ENCODE measurements around the gene CDC42BPA. TPM values are rescaled to one million over a fixed set of nuclear protein-coding genes. Genes with fewer than 3 reads are reported as not detected.

CDC42BPA gene
- total RNA-seq, 2 experiments from 2014 or later = 0.32 to 0.89 TPM

- ChIA-PET CTCF (no interaction called here), POLR2A (no interaction called here)
- no peaks in the 10 kb centered on the region for H3K9me3 Mint-ChIP-seq (ENCODE audit: insufficient read depth)
- H3K27me3 Mint-ChIP-seq (ENCODE audit: low read depth) = no peaks in the 10 kb centered on the region
- H3K36me3 Mint-ChIP-seq (ENCODE audit: low read depth) = peaks cover 5% of the 10 kb centered on the region
- DNase-seq (no peak), ATAC-seq (no peak)
- H3K27ac Mint-ChIP-seq = no peak overlapping the region
- no peaks in the 10 kb centered on the region for H3K4me1 Mint-ChIP-seq (ENCODE audit: low read depth)
- no peak overlapping the region for H3K4me3 Mint-ChIP-seq
These were observed 345.4 kb downstream of the CDC42BPA start for GRCh38 chr1:226972931-226973330.

DNA sequence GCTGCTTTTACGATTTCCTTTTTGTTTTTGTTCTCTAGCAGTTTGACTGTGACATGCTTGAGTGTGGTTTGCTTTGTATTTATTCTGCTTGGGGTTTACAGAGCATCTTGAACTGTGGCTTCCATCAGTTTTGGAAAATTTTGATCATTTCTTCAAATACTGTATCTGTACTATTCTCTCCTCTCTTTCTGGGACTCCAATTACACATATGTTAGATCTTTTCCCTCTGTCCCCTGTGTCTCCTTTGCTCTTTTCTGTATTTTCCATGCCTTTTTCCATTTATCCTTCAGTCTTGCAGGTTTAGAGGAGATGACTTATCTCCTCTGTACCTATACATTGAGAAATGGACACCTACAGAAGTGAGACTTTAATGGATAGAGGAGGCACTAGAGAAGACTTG lies 346.5 kb downstream of the CDC42BPA start:
- Mint-ChIP-seq H3K4me1 (ENCODE audit: low read depth) (no peaks in the 10 kb centered on the region), H3K36me3 (ENCODE audit: low read depth) (peaks cover 5% of the 10 kb centered on the region), H3K27me3 (ENCODE audit: low read depth) (no peaks in the 10 kb centered on the region), H3K4me3 (no peak overlapping the region), H3K27ac (no peak overlapping the region), H3K9me3 (ENCODE audit: insufficient read depth) (no peaks in the 10 kb centered on the region)
- DNase-seq = no peak
- ATAC-seq = no peak
- CTCF ChIA-PET = no interaction called here
- POLR2A ChIA-PET = no interaction called here

DNA sequence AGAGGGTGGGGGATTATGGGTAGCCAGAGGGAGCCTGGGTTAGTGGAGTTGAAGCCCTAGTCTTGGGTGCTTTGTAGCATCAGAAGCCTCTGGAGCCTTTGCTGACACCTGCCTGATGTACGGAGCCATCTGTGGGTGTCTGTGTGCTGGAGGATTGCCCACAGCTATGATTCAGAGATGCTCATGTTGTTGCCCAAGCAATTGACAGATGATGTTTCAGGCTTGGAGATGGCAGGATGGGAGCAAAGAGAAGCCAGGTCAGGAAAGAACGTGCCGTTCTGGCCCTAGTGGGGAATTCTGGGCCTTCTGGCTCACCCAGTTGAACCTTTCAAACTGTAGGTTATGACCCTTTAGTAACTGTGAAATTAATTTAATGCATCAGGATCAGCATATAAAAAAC lies 350.6 kb downstream of the CDC42BPA start:
- H3K36me3 Mint-ChIP-seq (ENCODE audit: low read depth) = peaks cover 6% of the 10 kb centered on the region
- DNase-seq (no peak), ATAC-seq (no peak)
- H3K9me3 Mint-ChIP-seq (ENCODE audit: insufficient read depth) = no peaks in the 10 kb centered on the region
- no peak overlapping the region for H3K27ac Mint-ChIP-seq
- ChIA-PET CTCF (no interaction called here), POLR2A (no interaction called here)
- no peaks in the 10 kb centered on the region for H3K4me1 Mint-ChIP-seq (ENCODE audit: low read depth)
- no peak overlapping the region for H3K4me3 Mint-ChIP-seq
- H3K27me3 Mint-ChIP-seq (ENCODE audit: low read depth) = no peaks in the 10 kb centered on the region

DNA sequence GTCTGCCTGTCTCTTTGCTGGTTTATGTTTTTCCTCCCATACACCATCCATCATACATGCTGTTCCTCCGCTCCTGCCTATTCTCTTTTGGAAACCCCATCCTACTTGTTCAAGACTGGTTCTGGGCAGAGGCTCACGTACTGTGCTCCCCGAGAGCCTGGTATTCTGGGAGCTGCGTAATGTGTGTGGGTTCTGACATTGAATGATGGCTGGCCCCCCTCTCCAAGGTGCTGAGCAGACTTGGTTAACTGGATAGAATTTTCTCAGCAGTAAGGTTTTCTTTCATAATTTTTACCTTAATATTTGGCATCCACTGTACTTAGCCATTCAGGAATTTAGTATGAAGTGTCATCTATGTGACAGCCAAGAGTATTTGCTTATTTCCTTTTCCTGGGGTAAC lies 351.6 kb downstream of the CDC42BPA start:
- Mint-ChIP-seq H3K36me3 (ENCODE audit: low read depth) (peaks cover 4% of the 10 kb centered on the region), H3K9me3 (ENCODE audit: insufficient read depth) (no peaks in the 10 kb centered on the region), H3K27me3 (ENCODE audit: low read depth) (no peaks in the 10 kb centered on the region), H3K4me1 (ENCODE audit: low read depth) (no peaks in the 10 kb centered on the region), H3K27ac (no peak overlapping the region), H3K4me3 (no peak overlapping the region)
- ChIA-PET POLR2A (no interaction called here), CTCF (no interaction called here)
- ATAC-seq (no peak), DNase-seq (no peak)

DNA sequence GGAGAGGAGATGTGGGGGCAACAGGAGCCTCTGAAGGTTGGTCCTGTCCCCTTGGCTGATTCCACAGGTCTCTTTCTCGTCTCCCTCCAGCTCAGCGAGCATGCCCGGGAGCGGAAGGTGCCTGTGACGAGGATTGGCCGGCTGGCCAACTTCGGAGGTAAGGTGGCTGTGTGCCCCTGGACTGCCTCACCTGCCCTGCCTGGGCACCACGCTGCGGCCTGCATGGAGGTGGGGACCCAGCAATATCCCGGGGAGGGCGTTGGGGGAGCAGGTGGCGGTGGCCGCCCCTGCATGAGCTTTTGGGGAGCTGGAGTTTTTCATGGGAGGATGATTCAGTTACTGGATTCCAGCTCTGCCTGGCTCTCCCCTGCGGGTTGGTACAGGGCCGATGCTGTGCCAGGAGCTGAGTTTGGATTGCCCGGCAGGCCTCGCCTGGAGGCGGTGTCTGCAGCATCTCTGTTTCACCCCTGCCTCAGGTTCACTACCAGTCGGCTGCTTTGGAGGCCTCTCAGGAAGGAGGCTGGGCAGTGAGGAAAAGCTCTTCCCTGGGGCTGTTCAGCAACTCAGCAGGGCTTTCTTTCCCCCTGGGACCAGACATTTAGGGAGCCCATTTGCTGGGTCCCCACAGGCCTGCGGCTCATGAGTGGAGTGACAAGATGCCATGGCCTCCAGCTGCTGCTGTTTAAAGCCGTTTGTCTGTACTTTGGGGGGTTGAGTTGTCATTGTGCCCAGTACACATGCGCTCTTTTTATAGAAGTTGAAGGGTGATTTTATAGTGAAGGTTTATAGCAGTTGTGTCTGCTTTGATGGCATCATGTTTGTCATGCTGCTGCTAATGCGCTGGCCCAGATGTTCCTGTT lies 352.5 kb downstream of the CDC42BPA start:
- CTCF ChIA-PET = no interaction called here

DNA sequence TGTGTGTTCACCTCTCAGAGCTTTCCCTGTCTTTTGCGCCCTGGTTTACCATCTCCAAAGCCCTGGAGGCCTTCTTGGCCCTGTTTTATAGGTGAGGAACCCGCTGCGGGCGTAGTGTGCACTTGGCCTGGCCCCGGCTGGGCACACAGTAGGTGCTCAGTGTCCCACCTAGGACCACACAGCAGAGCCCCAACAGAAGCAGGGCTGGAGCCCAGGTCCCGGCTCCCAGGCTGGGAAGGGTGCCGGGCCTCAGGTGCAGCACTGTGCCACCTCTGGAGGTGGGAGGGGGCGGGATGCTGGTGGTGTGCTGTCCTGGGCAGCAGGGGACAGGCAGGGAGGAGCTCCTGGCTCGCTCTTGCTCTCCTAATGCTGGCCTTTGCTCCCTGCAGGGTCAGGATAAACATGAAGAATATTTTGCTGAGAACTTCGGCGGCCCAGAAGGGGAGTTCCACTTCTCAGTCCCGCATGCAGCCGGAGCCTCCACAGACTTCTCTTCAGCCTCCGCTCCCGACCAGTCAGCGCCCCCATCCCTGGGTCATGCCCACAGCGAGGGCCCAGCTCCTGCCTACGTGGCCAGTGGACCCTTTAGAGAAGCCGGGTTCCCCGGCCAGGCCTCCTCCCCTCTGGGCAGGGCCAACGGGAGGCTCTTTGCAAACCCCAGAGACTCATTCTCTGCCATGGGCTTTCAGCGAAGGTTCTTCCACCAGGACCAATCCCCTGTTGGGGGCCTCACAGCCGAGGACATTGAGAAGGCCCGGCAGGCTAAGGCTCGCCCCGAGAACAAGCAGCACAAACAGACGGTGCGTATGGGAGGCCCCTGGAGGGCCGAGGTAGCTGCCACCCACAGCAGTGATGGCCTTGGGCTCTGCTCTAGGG lies 353.4 kb downstream of the CDC42BPA start:
- Mint-ChIP-seq H3K9me3 (ENCODE audit: insufficient read depth) (no peaks in the 10 kb centered on the region), H3K27me3 (ENCODE audit: low read depth) (no peaks in the 10 kb centered on the region), H3K4me1 (ENCODE audit: low read depth) (no peaks in the 10 kb centered on the region), H3K4me3 (no peak overlapping the region), H3K36me3 (ENCODE audit: low read depth) (peaks cover 2% of the 10 kb centered on the region), H3K27ac (no peak overlapping the region)
- no peak for DNase-seq
- CTCF ChIA-PET = no interaction called here
- POLR2A ChIA-PET = no interaction called here
- ATAC-seq = no peak

More for the DNA sequence above, 352.5 kb downstream of the CDC42BPA start:
- Mint-ChIP-seq H3K36me3 (ENCODE audit: low read depth) (peaks cover 2% of the 10 kb centered on the region), H3K9me3 (ENCODE audit: insufficient read depth) (no peaks in the 10 kb centered on the region), H3K4me3 (no peak overlapping the region), H3K27me3 (ENCODE audit: low read depth) (no peaks in the 10 kb centered on the region), H3K27ac (no peak overlapping the region), H3K4me1 (ENCODE audit: low read depth) (no peaks in the 10 kb centered on the region)
- POLR2A ChIA-PET = no interaction called here
- DNase-seq (no peak), ATAC-seq (no peak)

DNA sequence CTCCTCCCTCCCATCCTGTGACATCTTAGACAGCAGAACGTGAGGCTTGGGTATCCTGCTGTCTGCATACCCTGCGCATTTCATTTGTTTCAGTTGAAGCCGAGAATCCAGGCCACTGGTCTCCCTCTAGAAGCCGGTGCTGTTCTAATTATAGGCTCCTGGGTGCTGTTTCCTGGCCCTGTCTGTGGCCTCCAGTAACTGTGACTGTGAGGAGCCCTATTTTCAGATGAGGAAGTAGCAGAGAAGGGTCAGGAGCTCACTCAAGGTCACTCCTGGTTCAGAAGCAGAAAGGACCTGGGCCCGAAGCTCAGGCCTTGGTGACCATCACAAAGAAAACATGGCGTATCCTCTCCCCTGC lies 354.2 kb downstream of the CDC42BPA start:
- POLR2A ChIA-PET = no interaction called here
- no peak for ATAC-seq
- H3K4me3 Mint-ChIP-seq = no peak overlapping the region
- peaks cover 2% of the 10 kb centered on the region for H3K36me3 Mint-ChIP-seq (ENCODE audit: low read depth)
- CTCF ChIA-PET = no interaction called here
- DNase-seq = no peak
- no peak overlapping the region for H3K27ac Mint-ChIP-seq
- H3K27me3 Mint-ChIP-seq (ENCODE audit: low read depth) = no peaks in the 10 kb centered on the region
- no peaks in the 10 kb centered on the region for H3K4me1 Mint-ChIP-seq (ENCODE audit: low read depth)
- peaks cover 4% of the 10 kb centered on the region for H3K9me3 Mint-ChIP-seq (ENCODE audit: insufficient read depth)

DNA sequence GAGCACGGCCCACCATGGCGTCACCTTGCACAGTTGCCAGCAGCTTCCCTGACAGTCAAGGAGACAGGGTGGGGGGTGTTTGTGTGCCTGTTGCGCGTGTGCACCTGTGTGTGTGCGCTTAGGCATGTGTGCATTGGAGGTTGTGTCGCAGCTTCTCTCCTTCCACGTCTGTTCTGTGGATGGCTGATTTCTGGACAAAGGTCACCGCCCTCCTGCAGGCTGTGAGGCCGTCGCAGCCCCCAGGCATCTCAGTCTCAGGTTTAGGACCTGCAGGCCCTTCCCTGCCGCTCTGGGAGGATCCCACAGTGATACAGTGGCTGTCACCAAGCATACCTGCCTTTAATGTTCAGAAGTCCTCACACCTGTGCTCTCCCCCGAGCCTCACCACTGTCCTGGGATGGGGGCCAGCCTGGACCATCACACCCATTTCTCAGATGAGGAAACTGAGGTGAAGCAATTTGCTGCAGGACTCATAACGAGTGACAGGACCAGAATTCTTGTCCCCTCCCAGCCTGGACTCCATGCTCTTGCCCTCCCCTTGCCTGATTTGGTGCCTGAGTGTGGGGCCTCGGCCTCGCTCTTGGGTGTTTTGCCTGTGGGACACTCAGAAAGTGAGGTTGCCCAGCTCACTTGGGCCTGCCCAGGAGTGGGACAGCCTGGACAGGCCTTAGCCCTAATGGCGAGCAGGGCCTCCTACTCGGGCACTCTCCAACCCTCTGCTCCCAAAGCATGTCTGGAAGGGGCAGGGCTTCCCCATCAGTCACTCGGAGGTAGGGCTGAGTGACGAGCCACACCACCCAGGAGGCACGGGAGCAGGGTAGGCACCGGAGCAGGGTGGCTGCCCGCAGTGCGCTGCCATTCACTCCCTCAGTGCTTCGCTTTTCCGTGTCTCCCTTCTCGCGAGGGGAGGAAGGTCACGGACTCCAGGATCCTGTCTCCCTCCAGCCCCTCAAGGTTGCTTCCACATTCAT lies 355.6 kb downstream of the CDC42BPA start:
- CTCF ChIA-PET = no interaction called here
- H3K27me3 Mint-ChIP-seq (ENCODE audit: low read depth) = no peaks in the 10 kb centered on the region
- peaks cover 3% of the 10 kb centered on the region for H3K36me3 Mint-ChIP-seq (ENCODE audit: low read depth)
- ATAC-seq = no peak
- H3K9me3 Mint-ChIP-seq (ENCODE audit: insufficient read depth) = peaks cover 10% of the 10 kb centered on the region
- H3K4me3 Mint-ChIP-seq = no peak overlapping the region
- H3K4me1 Mint-ChIP-seq (ENCODE audit: low read depth) = no peaks in the 10 kb centered on the region
- DNase-seq = no peak
- POLR2A ChIA-PET = no interaction called here
- no peak overlapping the region for H3K27ac Mint-ChIP-seq

- H3K27ac Mint-ChIP-seq = no peak overlapping the region
- H3K27me3 Mint-ChIP-seq (ENCODE audit: low read depth) = no peaks in the 10 kb centered on the region
- H3K36me3 Mint-ChIP-seq (ENCODE audit: low read depth) = peaks cover 2% of the 10 kb centered on the region
- no peak overlapping the region for H3K4me3 Mint-ChIP-seq
- ChIA-PET POLR2A (interaction anchor here (0.7 kb wide), 1 partner anchor 26 kb away, joined by 3 read pairs; no protein-coding TSS in a partner anchor), CTCF (no interaction called here)
- no peak for ATAC-seq
- H3K4me1 Mint-ChIP-seq (ENCODE audit: low read depth) = no peaks in the 10 kb centered on the region
- peaks cover 13% of the 10 kb centered on the region for H3K9me3 Mint-ChIP-seq (ENCODE audit: insufficient read depth)
- DNase-seq = no peak
These were observed 357.1 kb downstream of the CDC42BPA start for GRCh38 chr1:226960944-226961765.

DNA sequence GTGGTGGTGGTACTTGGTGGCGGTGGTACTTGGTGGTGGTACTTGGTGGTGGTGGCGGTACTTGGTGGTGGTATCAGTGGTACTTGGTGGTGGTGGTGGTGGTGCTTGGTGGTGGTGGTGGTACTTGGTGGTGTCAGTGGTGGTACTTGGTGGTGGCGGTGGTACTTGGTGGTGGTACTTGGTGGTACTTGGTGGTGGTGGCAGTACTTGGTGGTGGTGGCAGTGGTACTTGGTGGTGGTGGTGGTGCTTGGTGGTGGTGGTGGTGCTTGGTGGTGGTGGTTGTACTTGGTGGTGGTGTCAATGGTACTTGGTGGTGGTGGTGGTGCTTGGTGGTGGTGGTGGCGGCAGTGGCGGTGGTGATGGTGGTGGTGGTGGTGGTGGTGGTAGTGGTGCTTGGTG lies 358.0 kb downstream of the CDC42BPA start:
- Mint-ChIP-seq H3K4me3 (no peak overlapping the region), H3K36me3 (ENCODE audit: low read depth) (peaks cover 2% of the 10 kb centered on the region), H3K9me3 (ENCODE audit: insufficient read depth) (peaks cover 13% of the 10 kb centered on the region), H3K27me3 (ENCODE audit: low read depth) (no peaks in the 10 kb centered on the region), H3K4me1 (ENCODE audit: low read depth) (no peaks in the 10 kb centered on the region), H3K27ac (no peak overlapping the region)
- no peak for ATAC-seq
- no peak for DNase-seq
- CTCF ChIA-PET = no interaction called here
- POLR2A ChIA-PET = no interaction called here

GRCh38 chr1:226958300-226958699 lies 360.0 kb downstream of the CDC42BPA start:
- DNase-seq = no peak
- H3K36me3 Mint-ChIP-seq (ENCODE audit: low read depth) = peaks cover 6% of the 10 kb centered on the region
- POLR2A ChIA-PET = no interaction called here
- H3K9me3 Mint-ChIP-seq (ENCODE audit: insufficient read depth) = peaks cover 13% of the 10 kb centered on the region
- H3K27me3 Mint-ChIP-seq (ENCODE audit: low read depth) = no peaks in the 10 kb centered on the region
- no peaks in the 10 kb centered on the region for H3K4me1 Mint-ChIP-seq (ENCODE audit: low read depth)
- H3K27ac Mint-ChIP-seq = no peak overlapping the region
- no peak for ATAC-seq
- H3K4me3 Mint-ChIP-seq = no peak overlapping the region
- CTCF ChIA-PET = no interaction called here

Data from activated CD8-positive, alpha-beta T cell treated with anti-CD3 and anti-CD28 coated beads, Interleukin-2, amount 10 ng/mL, durations not matched to agents 7 days and 5 days (primary cell).